GM06990 (cell line): ENCODE data around the gene LARP1.
"Not testable (repeated sequence)": the region's sequence is repeated elsewhere in the genome, so short reads cannot be mapped to it uniquely, and the experiment has no call there.

Source experiments
- DNase-seq: peaks from one replicate; pipeline ENCODE4 v3.0.0-alpha.2; 2011; ENCODE audit not compliant: insufficient read length; ENCODE audit errors: extremely low read depth
- H3K27me3 ChIP-seq: replicated peaks from 2 replicates; pipeline ENCODE4 v1.6.0; 2011; ENCODE audit warnings: low read length; ENCODE audit not compliant: control insufficient read depth, insufficient read depth
- H3K36me3 ChIP-seq: 2 replicates; pipeline ENCODE4 v1.5.1; 2011; ENCODE audit warnings: low read length; ENCODE audit not compliant: control insufficient read depth, insufficient read depth
- H3K4me3 ChIP-seq: replicated peaks from 2 replicates; pipeline ENCODE4 v1.5.1; 2011; ENCODE audit warnings: low read depth, mild to moderate bottlenecking, control low read depth, low read length
- TF ChIP-seq, protein P1 (sequence below): IDR thresholded peaks from 2 replicates; pipeline ENCODE4 v1.5.1; 2011; ENCODE audit warnings: low read length, control low read depth, mild to moderate bottlenecking, inconsistent platforms; ENCODE audit not compliant: insufficient read depth, poor library complexity, severe bottlenecking

LARP1 gene

DNA sequence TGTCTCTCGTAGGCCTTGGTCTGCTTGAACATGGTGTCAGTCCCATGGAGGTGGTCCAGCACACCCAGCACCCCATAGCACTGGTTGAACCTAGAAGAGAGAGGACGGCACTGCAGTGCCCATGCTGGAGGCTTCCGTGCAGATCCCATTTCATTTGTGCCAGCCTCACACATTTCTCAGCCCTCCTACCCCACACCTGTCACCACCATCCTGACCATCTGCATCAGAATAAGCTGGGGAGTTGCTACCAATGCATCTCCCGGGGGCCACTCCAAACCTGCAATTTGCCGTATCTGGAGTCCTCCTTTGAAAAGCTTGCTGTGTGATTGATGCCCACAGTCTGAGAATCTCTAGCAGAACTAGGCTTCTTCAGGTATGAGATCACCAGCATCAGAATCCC, 65.2 kb downstream of the LARP1 start:
- peaks cover 33% of the 10 kb centered on the region for H3K36me3 ChIP-seq
- H3K27me3 ChIP-seq = no peaks in the 10 kb centered on the region
- TF ChIP-seq, protein P1, sequence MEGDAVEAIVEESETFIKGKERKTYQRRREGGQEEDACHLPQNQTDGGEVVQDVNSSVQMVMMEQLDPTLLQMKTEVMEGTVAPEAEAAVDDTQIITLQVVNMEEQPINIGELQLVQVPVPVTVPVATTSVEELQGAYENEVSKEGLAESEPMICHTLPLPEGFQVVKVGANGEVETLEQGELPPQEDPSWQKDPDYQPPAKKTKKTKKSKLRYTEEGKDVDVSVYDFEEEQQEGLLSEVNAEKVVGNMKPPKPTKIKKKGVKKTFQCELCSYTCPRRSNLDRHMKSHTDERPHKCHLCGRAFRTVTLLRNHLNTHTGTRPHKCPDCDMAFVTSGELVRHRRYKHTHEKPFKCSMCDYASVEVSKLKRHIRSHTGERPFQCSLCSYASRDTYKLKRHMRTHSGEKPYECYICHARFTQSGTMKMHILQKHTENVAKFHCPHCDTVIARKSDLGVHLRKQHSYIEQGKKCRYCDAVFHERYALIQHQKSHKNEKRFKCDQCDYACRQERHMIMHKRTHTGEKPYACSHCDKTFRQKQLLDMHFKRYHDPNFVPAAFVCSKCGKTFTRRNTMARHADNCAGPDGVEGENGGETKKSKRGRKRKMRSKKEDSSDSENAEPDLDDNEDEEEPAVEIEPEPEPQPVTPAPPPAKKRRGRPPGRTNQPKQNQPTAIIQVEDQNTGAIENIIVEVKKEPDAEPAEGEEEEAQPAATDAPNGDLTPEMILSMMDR = no peak
- H3K4me3 ChIP-seq = no peak overlapping the region
- DNase-seq = no peak

DNA sequence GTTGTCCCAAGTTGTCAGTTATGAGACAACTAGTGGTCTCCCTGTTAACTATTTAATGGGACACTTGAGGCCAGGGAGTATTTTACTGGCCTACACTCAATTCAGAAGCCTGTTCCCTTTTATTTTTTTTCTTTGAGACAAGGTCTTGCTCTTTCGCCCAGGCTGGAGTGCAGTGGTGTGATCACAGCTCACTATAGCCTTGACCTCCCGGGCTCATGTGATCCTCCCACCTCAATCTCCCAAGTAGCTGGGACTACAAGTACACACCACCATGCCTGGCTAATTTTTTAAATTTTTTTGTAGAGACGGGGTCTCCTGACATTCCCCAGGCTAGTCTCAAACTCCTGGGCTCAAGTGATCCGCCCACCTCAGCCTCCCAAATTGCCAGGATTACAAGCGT, 67.7 kb downstream of the LARP1 start:
- not testable (repeated sequence) for DNase-seq, H3K4me3 ChIP-seq, H3K27me3 ChIP-seq
- peaks cover 18% of the 10 kb centered on the region for H3K36me3 ChIP-seq

DNA sequence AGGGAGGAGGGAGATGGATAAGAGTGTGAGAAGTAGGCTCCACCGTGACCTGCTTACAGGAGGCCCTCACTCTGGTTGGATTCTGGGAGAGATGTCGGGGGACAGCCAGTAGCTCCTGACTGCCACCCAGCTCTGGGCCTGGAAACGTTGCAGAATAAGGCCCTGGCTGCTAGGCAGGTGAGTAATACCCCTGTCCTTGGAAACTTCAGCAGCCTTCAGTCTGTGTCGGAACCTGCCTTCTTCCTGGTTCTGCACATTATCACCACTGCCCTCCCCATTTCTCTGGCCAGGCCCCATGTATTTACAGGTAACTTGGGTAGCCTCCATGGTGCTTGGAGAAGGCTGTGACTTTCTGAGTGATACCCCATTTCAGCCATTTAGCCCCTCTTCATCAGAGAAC, 68.4 kb downstream of the LARP1 start:
- no peaks in the 10 kb centered on the region for H3K27me3 ChIP-seq
- TF ChIP-seq, protein P1 = no peak
- no peak overlapping the region for H3K4me3 ChIP-seq
- H3K36me3 ChIP-seq = peaks cover 18% of the 10 kb centered on the region
- no peak for DNase-seq

DNA sequence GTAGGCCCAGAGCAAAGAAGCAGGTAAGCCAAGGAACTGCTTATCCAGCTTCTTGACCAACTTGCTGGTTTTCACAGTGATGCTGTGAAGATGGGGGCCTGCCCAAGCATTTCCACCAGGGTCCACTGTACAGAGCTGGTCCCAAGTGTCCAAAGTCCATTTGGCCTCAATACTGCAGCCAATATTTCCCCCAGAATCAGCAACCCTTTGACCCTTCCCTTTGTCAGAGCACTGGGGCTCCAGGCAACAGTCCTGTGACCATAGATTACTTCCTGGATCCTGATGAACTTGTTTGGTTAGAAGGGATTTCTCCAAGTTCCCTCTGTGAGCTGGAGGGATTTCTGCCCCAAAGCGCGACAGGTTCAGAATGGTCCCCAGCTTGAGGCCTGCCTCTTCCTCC, 68.9 kb downstream of the LARP1 start:
- Histone ChIP-seq H3K27me3 (no peaks in the 10 kb centered on the region), H3K36me3 (peaks cover 16% of the 10 kb centered on the region), H3K4me3 (no peak overlapping the region)
- no peak for DNase-seq
- TF ChIP-seq, protein P1 = no peak

DNA sequence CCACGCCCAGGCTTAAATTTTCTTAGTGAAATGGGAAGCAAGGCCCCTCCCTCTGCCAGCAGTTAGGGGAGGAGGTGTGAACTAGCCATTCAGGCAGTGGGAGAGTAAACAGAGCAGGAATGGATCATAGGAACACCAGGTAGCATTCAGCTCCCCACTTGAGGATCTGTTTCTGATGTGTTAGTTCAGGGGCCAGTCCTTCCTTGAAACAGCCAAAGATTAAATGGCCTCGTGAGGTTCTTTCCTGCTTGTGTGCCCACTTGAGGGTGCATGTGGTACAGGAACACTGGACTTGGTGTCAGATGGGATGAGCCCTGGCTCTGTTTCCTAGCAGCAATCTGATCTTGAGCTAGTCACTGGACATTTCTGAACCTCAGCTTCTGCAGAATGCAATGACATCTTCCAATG, 74.0 kb downstream of the LARP1 start:
- H3K27me3 ChIP-seq = no peaks in the 10 kb centered on the region
- H3K36me3 ChIP-seq = peaks cover 8% of the 10 kb centered on the region; the same call in 1 of the 2 replicates
- no peak for DNase-seq
- H3K4me3 ChIP-seq = no peak overlapping the region
- TF ChIP-seq, protein P1 = no peak

DNA sequence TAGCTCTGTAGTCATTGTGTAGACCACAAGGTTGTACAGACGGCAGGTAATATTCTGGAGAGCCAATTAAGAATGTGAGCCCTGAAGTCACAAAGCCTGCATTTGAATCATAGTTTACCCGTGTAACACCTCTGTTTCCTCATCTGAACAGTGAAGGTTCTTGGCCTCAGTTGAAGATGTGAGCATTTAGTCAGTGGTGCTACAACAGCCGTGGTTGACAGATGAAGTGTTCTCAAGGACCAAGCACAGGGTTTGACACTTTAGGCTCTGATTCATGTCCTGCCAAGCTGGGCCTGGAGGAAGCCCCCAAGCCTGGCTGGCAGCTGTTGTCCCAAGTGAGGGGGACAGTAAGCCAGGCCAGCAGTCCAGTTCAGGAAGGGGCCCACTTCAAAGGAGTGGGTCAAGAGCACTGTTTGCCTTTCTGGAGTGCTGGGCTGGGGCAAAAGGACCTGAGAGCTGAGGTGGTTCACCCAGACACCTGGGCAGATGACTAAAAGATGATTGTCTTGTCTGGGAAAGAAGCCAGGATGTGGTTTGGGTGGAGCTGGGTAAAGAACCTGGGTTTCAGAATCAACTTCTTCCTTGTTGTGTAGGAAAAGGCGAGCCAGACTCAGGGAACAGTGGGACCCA, 74.5 kb downstream of the LARP1 start:
- no peak for DNase-seq
- TF ChIP-seq, protein P1 = no peak
- H3K4me3 ChIP-seq = no peak overlapping the region
- H3K36me3 ChIP-seq = peaks cover 8% of the 10 kb centered on the region; the same call in 1 of the 2 replicates
- no peaks in the 10 kb centered on the region for H3K27me3 ChIP-seq
